Measurements from ENCODE around the gene BCAR3.
"Not testable (repeated sequence)": the region's sequence is repeated elsewhere in the genome, so short reads cannot be mapped to it uniquely, and the experiment has no call there.

BCAR3 gene

GRCh38 chr1:93705892-93706500, 24.4 kb upstream of the BCAR3 start:
- DNase-seq: no peak

- peak; percentile 56 for DNase-seq
These were observed 22.4 kb upstream of the BCAR3 start for GRCh38 chr1:93704052-93704451.

DNA sequence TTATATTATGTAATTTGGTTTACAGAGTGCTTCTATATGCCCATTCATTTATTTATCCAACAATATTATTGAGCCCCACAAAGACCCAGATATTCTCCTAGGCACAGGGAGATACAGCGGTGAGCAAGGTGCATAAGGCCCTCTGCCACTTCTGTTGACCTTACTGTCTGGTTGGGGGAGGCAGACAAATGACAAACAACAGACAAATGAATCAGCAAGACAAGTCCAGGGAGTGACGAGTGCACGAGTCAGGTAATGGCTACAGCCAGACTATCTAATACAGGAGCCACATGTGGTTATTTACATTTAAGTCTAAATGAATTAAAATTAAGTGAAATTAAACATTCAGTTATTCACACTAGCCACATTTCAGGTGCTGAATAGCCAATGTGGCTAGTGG, 22.0 kb upstream of the BCAR3 start:
- no peak for DNase-seq

DNA sequence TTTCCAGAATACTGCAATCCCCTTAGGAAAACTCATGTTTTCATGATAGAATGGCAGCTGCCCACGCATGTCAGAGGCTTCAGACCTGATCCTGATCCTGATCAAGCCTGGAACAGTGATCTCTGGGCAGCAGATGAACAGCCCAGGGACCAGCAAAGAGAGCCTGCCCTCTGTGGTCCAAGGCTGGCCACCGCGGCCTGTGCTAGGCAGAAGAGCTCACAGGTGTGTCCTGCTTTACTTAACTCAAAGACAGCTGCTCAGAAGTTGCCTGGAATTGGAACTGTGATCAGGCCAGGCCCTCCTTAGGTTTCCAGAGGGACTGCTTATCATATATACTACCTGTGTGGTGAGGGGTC, 21.2 kb upstream of the BCAR3 start:
- DNase-seq: no peak

GRCh38 chr1:93702111-93702827, 20.6 kb upstream of the BCAR3 start:
- no peak for DNase-seq

GRCh38 chr1:93701629-93702028, 20.0 kb upstream of the BCAR3 start:
- no peak for DNase-seq

DNA sequence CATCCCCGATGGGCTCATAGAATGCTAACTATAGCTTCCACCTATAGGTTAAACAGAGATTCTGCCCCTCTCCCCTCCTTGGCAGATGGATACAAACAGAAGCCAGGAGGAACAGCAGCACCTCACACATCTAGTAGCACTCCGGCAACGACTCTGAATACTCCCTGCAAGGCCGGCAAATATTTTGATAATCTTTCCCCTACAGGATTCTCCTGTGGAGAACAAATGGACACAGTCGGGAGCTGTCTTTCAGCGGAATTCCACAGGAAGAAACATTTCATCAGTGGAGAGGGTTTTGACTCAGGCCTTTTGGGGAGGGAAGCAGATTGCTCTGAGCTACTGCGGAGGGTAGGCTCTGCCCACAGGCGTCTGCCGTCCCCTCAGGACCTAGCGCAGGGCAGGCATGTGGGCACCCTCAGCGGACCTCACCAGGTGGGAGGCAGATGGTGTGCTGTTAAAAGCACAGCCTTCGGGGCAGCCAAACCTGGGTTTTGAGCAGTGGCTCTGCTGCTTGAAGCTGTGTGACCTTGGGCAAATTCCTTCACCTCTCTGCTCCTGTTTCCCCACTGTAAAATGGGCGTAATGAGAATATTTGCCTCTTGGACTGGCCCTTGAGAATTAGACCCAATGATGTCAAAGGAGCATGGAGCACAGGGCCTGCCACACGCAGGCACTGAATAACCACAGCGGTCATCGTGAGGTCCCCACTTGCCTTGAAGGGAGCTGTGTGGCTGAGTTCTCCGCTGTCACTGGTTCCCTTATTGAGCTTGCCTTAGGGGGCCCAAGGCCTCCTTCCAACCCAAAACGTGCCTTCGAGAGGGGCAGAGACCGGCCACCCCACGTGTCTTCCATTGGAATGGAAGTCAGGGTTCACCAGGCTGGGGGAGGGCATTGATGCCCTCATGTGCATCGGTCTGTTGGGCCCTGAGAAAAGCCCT, 19.2 kb upstream of the BCAR3 start:
- DNase-seq: no peak

DNA sequence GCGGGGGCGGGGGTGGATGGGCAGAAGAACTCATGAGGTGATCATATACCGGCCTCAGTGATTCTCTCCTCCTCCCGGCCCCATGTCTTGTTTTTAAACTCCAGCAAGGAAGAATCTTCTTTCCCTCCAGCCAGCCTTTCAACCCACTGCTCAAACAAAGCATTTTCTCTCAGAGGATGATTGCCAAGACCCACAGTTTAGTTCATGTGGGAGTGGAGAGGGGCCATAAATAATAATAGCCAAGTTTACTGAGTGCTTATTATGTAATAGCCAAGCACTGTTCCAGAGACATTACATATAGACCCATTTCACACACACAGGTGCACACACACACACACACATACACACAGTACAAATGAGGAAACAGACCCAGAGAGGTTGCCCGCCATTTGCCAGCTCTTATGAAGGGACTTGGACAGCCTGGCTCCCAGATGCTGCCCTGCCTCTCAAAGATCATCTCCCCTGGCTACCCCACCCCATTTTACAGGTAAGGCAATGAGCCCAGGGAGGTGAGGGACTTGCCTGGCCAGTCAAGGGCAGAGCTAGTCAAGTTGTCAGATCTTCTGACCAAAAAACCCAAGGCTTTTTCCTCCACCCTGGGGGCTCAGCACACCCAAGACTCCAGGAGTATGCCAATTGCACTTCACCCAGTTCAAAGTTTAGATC, 18.0 kb upstream of the BCAR3 start:
- no peak for DNase-seq

DNA sequence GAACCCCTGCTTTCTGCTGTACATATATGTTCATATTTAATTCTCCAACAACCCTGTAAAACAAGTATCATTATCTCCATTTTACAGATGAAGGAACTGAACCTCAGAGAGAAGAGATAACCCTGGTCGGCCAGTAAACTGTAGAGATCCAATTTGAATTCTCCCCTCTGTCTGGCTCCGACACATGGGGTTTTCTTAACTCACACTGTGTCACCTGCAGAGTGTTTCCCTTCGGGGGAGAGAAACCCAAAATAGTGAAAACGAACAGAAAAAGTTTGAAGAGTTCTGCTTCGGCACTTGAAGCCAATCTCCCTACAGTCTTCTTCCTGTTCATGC, 17.4 kb upstream of the BCAR3 start:
- DNase-seq: no peak

DNA sequence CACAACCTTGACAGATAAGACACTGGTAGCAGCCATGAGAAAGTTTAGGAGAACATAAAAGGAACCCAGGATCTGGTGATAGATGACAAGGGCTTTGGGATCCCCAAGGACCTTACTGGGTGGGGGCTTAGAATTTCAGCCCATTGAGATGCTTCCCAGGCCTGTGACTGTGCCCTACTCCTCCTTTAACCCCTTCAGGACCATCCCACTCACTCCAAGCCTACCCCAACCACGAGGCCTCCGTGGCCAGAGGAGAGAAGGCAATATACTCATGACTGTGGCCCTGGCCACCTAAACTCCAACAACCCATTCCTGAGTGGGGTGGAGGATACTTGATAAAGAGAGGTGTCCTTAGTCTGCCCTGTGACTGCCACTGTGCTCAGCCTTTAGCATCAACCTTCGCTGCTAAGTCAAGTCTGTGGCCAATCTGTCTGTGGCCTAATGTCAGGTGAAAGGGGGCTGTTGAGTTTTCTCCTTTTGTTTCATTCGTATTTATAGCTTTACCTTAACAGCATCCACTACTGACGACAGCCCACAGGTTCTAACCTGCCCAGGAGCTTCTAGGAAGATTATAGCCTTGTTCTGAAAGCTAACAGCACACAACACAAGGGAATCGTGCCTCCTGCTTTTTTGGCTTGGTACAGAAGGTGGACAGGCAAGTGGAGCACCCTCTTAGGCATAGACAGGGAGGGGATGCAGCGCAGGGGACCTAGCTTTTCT, 16.9 kb upstream of the BCAR3 start:
- no peak for DNase-seq

- DNase-seq: not testable (repeated sequence)
These were observed 15.9 kb upstream of the BCAR3 start for GRCh38 chr1:93697566-93697965.

- no peak for DNase-seq
These were observed 13.9 kb upstream of the BCAR3 start for GRCh38 chr1:93695411-93696005.

DNA sequence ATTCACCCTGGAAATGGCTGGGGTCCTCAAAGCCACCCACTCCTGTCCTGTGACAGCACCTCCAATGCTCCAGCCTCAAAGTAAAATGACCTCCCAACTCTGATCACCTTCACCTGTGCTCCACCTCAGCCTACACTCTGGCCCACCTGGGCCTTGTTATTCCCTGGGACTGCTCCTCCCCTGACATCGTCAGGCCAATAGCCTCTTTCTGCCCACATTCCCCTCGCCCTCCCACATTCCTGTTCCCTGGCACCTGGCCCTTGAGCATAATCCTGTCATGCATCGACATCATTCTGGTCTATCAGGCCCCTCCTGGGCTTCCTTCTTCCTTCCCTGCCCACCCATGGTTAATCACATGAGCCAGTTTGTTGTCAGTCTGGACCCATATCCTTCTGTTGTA, 13.2 kb upstream of the BCAR3 start:
- DNase-seq: no peak

DNA sequence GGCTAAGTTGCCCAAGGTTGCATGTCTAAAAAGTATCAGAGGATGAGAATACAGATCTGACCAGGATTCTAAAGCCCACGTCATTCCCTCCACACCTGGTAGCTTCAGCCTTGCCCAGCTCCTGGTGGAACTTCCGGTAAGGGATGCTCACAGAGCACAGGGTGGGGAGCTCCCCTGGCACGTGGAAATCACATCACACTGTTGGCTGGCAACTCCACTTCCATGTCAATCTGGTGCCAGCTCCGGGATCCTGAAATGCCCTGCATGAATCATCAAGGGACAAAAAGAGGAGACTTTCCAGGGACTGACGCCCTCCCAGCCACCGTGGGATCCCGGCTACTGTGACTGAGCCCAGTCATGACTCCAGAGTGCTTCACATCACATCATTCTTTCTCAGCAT, 12.4 kb upstream of the BCAR3 start:
- no peak for DNase-seq

DNA sequence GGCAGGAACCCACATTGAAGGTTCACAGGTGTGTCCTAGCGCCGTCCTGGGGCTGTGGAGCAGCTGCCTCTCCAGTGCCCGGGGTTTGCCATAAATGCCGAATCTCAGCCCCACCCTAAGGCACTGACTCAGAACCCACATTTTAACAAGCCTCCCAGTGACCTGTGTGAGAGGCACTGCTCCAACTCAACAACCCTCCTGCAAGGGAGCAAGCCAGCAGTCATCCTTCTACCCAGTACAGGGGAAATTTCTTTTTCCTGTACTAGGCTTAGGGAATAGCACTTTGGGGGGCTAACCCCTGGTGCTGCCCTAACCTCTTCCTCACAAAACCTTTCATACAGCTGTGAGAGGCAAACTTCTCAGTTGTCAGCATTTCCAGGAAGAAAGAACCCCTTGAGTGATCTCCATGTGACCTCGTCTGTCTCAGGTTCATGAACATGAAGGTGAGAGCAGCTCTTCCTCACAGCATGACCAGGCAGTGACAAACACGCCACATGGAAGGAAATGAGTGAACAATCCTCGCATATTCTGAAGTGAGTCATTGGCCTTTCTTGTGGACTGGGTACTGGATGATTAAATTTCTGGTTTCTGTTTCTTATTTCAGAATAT, 11.4 kb upstream of the BCAR3 start:
- DNase-seq: peak; percentile 44

- no peak for DNase-seq
These were observed 10.8 kb upstream of the BCAR3 start for GRCh38 chr1:93692451-93692861.

- no peak for DNase-seq
These were observed 10.4 kb upstream of the BCAR3 start for GRCh38 chr1:93692026-93692425.

DNA sequence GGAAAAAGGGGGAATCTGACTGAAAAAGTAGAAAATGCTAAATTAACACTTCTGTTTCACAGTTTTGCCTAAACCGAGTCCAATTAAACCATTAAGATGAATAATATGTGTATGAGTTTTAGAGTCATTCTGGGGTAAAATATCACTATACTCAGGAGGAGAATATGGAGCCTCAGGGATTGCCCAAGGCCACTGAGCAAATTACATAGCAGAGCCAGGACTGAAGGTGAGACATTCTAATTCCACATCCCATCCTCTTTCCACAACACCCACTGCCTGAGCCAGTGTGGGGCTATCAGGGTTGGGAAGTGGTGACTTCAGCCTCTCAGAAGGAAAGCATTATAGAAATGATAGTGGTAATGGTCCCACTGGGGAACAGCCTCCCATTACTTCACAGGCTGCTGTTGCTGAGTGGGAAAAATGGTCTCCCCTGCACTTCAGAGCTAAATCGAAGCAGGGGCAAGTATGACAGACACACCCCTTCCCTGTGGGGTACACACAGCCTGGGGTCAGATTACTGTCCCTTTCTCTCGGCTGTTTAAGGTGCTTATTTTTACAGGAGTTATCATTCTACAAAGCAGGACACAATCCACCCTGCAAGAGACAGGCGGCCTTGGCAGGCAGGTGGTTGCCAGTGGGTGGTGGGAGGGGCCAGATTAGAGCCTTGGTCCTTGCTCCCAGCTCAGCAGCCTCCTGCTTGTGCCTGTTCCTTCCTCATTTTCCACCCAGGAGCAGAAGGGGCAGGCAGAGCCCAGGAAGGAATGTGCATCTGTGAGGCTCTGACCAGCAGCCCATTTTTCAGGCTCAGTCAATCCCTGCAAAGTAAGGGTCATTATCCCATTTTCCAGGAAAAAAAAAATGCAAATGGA, 9.5 kb upstream of the BCAR3 start:
- DNase-seq: no peak

- no peak for DNase-seq
These were observed 8.7 kb upstream of the BCAR3 start for GRCh38 chr1:93690341-93690740.

DNA sequence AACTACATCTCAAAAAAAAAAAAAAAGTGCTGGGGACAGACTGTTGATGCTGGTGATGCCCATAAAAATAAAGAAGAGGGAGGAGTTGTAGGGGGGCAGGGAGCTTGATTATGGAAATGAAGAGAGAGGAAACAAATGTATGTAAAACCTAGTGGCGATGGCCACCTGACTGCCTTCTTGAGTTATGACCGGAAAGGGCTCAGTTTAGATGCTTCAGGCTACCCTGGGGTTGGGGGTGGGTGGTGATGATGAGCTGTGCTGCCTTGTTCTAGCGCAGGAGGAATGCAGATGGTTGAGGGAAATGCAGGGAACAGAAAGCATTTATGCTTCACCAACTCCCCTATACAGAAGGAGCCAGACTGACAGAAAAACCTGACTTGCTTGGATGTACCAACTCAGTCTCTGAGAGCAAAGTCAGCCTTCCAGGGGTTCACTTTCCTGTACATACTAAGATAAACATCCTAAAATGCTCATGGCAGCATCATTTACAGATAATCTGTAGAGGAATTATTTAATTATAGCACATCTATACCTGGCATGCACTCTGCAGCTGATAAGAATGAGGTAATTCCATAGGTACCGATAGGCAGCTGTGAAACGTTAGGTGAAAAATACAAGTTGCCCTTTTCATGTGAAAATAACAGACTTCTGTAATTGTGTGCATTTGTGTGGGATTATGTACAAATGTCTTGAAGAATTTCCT, 8.0 kb upstream of the BCAR3 start:
- DNase-seq: no peak

Data from CD4-positive, alpha-beta T cell treated with Interleukin-15 for 1 hour (primary cell).